HFF-Myc (cell line): Measurements from ENCODE around the gene ZNF714.
"Not testable (repeated sequence)": the region's sequence is repeated elsewhere in the genome, so short reads cannot be mapped to it uniquely, and the experiment has no call there.

Experiments
- DNase-seq: peaks from one replicate; pipeline ENCODE4 v3.0.0-alpha.2; 2011; ENCODE audit warnings: low read depth; ENCODE audit errors: extremely low read depth
- H3K4me3 ChIP-seq: replicated peaks from 2 replicates; pipeline ENCODE4 v1.5.1; 2011; ENCODE audit warnings: low read depth, mild to moderate bottlenecking, control low read depth, low read length
- TF ChIP-seq, protein P1 (sequence below): IDR thresholded peaks from 2 replicates; pipeline ENCODE4 v1.5.1; 2012; ENCODE audit warnings: mild to moderate bottlenecking, low read depth, low read length, control low read depth; ENCODE audit errors: missing control alignments

The ZNF714 gene

DNA sequence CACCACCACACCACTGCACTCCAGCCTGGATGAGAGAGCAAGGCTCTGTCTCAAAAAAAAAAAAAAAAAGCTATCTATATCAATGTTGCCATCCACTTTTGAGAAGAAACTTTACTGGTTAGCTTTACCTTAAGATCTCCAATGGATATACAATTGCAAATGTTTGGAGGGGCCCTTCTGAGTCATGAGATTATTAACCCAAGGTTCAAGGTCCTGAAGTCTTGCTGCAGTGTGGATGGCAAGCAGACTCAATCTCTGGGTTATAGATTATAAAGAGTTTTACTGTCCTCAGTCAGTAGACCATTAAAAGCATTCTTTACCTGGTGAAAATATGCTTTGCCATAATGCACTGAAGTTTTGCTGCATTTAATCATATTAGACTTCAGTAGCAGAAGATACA is 56.1 kb downstream of the ZNF714 start:
- TF ChIP-seq, protein P1, sequence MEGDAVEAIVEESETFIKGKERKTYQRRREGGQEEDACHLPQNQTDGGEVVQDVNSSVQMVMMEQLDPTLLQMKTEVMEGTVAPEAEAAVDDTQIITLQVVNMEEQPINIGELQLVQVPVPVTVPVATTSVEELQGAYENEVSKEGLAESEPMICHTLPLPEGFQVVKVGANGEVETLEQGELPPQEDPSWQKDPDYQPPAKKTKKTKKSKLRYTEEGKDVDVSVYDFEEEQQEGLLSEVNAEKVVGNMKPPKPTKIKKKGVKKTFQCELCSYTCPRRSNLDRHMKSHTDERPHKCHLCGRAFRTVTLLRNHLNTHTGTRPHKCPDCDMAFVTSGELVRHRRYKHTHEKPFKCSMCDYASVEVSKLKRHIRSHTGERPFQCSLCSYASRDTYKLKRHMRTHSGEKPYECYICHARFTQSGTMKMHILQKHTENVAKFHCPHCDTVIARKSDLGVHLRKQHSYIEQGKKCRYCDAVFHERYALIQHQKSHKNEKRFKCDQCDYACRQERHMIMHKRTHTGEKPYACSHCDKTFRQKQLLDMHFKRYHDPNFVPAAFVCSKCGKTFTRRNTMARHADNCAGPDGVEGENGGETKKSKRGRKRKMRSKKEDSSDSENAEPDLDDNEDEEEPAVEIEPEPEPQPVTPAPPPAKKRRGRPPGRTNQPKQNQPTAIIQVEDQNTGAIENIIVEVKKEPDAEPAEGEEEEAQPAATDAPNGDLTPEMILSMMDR: no peak

DNA sequence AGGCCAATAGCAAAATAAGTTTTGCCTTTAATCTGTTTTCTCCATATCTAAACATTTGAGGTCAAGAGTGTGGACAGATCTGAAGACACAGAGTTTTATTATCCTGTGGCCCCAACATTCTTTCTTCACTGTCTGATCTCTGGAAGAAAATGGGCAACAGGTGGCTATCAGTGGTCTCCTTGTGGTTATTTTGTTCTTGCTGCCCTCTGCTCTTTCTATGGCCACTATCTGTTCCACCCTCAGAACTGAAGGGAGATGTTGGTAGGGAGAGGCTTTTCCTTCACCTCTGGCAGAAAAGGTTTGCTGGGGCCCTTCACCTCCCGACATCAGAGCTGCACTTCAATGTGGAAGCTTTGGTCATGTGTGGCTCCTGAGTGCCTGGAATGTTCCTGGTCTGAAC is 59.0 kb downstream of the ZNF714 start:
- not testable (repeated sequence) for H3K4me3 ChIP-seq, DNase-seq

More for the DNA sequence above, 56.1 kb downstream of the ZNF714 start:
- DNase-seq: no peak
- H3K4me3 ChIP-seq: no peak overlapping the region

DNA sequence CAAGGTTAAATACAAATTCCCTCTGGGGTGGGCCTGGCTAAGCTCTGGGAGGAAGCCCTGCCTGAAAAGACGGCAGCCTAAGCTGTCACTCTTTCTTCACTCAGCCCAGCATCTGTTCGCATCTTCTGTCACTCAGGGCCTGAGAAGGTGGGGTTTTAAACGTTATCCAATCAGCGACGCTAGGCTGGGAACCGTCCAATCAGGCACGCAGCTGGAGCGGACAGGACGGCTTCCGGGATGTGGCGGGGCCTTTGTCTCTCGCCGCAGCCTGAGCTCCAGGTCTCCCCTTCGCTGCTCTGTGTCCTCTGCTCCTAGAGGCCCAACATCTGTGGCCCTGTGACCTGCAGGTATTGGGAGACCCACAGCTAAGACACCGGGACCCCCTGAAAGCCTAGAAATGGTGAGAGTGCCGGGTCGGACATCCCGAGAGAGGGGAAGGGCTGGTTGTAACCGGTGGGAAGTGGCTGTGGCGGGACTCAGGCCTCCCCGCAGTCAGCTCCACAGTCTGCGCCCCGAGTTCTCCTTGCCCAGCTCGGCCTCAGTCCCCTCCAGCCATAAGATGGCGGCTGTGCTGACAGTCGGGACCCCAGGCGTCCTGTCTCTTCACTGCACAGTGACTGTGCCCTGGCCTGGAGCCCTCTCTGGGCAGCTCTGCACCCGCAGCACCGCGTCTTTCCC is 59.9 kb downstream of the ZNF714 start, which contains the start of gene ZNF431:
Gene ZNF431 (plus strand): TSS at position 254 of the 678 bp plus-strand sequence. CDS start 144 bp downstream, at position 398.
- TF ChIP-seq, protein P1: no peak

DNA sequence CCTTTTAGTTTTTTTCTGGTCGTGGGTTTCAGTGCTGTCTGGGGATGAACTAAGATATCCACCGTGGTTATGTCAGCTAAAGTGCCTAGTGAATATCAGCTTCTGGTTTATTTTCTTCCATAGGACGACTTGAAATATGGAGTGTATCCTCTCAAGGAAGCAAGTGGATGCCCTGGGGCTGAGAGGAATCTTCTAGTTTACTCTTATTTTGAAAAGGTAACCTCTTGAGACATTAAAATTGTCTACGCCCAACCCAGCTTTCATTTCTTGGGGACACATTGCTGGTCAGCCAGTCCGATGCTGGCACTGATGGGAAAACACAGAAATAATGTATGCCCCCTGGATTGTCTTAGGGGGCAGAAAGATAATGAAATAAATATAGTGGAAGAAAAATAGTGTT is 61.4 kb downstream of the ZNF714 start:
- no peak for DNase-seq
- no peak overlapping the region for H3K4me3 ChIP-seq
- TF ChIP-seq, protein P1: no peak

More for the DNA sequence above, 59.9 kb downstream of the ZNF714 start, which contains the start of gene ZNF431:
- DNase-seq: peak; percentile 81
- H3K4me3 ChIP-seq: peak within 1 kb of the TSS; percentile 54

DNA sequence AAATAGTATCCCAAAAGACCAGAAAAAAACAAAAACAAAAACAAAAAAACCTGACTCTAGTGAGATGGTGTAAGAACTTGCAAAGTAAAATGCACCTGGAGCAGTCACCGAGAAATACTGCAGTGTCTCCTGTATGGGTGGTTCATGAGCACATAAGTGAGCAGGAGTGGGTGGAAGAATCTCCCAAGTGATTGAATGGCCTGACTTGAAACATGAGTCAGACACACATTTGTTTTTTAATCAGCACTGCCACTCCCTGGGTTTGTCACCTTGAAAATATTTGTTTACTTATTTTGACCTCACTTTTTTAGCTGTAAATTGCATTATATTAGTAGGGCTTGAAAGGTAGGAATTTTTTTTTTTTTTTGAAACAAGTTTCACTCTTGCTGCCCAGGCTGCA is 61.9 kb downstream of the ZNF714 start:
- H3K4me3 ChIP-seq: no peak overlapping the region
- TF ChIP-seq, protein P1: no peak
- no peak for DNase-seq

DNA sequence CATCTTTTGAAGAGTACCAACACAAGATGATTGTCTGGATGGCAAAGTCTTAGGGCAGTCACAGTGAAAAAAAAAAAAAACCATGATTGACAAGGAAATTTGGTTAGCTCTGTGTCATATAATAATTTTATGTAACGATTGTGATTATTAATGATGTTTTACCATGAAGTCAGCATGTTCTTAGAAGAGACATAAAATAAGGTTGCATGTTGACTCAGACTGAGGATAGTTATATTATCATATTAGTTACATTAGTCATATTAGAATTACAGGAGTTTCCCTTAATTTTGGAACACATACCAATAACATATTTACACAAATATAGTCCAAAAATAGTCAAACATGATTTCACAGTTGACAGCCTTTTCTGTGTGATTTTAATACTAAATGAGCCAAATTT is 65.5 kb downstream of the ZNF714 start:
- TF ChIP-seq, protein P1: no peak
- no peak for DNase-seq
- no peak overlapping the region for H3K4me3 ChIP-seq

DNA sequence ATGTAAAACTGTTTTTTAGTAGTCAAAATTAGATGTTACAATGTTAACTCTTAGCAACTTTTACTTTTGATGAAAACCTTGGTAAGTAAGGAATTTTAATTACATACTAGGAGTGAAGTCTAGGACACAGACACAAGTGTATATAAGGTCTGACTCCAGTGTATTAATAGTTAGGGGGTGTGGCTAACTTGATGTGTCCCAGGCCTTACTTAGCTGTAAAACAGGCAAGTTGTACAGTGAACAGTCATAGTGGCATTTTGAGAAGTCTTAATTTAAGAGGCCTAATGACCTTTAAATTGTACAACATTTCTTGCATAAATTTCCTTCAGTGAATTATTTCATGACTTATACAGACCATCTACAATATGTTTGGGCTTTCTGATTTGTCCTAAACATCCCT is 66.7 kb downstream of the ZNF714 start:
- DNase-seq: no peak

More for the DNA sequence above, 66.7 kb downstream of the ZNF714 start:
- TF ChIP-seq, protein P1: no peak
- no peak overlapping the region for H3K4me3 ChIP-seq
